Placental epithelial cell (primary cell): ENCODE data around the gene SLC23A2. TPM values are rescaled to one million over a fixed set of nuclear protein-coding genes. Genes with fewer than 3 reads are reported as not detected.

Experiments used
- small RNA-seq: library from RNA; depleted of rRNA; stranded (forward); fragments of <200 nt; gene quantifications from one replicate; pipeline ENCODE3, GENCODE V24; 2012
- total RNA-seq: library from RNA; depleted of rRNA; stranded (reverse); fragments of >200 nt; gene quantifications from 2 replicates; pipeline ENCODE4 v1.2.3, GENCODE V29; 2012

The SLC23A2 gene
- total RNA-seq = 36.5 and 58.9 TPM in 2 replicates

DNA sequence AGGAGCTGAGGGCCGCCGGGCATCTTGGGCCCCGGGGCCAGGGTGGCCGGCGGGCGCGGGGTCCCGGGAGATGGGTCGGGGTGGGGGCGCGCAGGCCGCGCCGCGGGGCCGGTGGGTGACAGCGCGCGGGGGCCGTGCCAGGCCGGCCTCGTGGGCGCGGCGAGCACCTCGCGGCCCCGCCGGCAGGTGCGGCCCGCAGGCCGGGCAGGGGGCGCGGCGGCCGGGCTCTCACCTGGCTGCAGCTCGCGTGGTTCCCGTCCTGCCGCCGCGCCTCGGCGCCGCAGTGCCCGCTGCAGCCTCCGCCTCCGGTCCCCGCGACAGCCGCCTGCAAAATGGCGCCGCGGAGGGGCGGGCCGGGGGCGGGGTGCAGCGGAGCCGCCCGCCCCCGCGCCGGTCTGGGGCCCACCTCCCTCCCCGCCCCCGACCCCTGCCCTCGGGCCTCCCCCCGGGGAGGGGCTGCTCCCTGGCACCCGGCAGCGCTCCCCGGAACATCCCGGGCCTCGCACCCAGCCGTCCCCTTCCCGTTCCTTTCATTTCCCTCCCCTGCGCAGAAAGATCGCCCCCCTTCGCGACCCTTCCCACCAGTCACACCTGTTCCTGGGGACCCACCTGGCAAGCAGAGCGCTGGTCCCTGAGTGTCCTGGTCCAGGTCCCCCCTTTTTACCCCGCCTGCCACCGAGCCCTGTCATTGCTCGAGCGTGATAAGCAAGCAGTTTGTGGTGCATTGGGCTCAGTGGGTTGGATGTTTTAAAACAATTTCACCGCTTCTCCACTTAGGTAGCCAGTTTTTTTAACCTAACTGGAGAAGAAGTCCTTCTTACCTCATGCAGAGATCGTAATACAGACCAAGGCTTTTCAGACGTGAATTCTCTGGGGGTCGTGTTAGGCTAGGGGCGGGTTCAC is at the start of gene SLC23A2:
Gene SLC23A2, minus strand, starts transcription at position 337 of the 903 bp plus-strand sequence. CDS start 68,948 bp downstream, outside the sequence.

Small RNA genes within 50 kb of the gene (small RNA-seq; reads per million reads assigned to genes)
- gene AL121890.1 = not detected
- not detected for gene RF00322

Other genes with a start within 250 kb of the SLC23A2 start
- 5.5 and 14.6 TPM in 2 replicates for gene RASSF2, start 177.9 kb downstream of the SLC23A2 start, total RNA-seq
- 65.6 and 111 TPM in 2 replicates for gene TMEM230, start 111.6 kb upstream of the SLC23A2 start, total RNA-seq
- gene PCNA, start 118.4 kb upstream of the SLC23A2 start, total RNA-seq = 78.1 and 137 TPM in 2 replicates
- 13.0 and 38.0 TPM in 2 replicates for gene CDS2, start 125.5 kb upstream of the SLC23A2 start, total RNA-seq